Retinal pigment epithelial cell (primary cell): ENCODE results near the gene SH3PXD2B.

ENCODE experiments used
- DNase-seq: peaks from one replicate; pipeline ENCODE4 v3.0.0-alpha.2; 2010; ENCODE audit warnings: low read depth
- H3K4me3 ChIP-seq: 2 replicates; pipeline ENCODE4 v1.5.1; 2011; ENCODE audit warnings: mild to moderate bottlenecking, low read length, control low read depth, moderate library complexity
- TF ChIP-seq, protein P1 (sequence below): conservative IDR thresholded peaks from 2 replicates; pipeline ENCODE4 v1.5.1; 2011; ENCODE audit warnings: low read depth, low read length, control low read depth, inconsistent platforms

The SH3PXD2B gene

DNA sequence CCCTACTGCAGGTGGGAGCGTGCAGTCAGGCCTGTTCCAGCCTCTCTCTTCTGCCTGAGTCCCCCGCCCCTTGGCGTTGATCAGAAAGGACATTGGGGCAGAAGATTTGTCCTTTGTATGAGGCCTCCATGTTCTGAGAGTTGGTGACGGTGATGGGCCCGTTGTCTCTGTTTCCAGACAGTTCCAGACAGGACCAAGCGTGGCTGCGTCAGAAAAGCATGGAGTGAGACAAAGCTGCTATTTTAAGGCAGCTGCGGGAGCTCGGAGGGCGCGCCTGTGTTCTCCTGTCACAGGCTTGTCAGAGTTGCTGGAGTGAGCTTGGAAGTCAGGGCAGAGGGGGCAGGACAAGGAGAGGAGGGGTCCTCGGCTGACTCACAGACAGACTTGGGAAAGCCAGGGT lies 32.1 kb upstream of the SH3PXD2B start:
- TF ChIP-seq, protein P1, sequence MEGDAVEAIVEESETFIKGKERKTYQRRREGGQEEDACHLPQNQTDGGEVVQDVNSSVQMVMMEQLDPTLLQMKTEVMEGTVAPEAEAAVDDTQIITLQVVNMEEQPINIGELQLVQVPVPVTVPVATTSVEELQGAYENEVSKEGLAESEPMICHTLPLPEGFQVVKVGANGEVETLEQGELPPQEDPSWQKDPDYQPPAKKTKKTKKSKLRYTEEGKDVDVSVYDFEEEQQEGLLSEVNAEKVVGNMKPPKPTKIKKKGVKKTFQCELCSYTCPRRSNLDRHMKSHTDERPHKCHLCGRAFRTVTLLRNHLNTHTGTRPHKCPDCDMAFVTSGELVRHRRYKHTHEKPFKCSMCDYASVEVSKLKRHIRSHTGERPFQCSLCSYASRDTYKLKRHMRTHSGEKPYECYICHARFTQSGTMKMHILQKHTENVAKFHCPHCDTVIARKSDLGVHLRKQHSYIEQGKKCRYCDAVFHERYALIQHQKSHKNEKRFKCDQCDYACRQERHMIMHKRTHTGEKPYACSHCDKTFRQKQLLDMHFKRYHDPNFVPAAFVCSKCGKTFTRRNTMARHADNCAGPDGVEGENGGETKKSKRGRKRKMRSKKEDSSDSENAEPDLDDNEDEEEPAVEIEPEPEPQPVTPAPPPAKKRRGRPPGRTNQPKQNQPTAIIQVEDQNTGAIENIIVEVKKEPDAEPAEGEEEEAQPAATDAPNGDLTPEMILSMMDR = no peak
- DNase-seq = no peak
- H3K4me3 ChIP-seq = no peak overlapping the region

- TF ChIP-seq, protein P1 = no peak
- H3K4me3 ChIP-seq = no peak overlapping the region
- DNase-seq = no peak
Measured at GRCh38 chr5:172485511-172486202, 31.3 kb upstream of the SH3PXD2B start.

DNA sequence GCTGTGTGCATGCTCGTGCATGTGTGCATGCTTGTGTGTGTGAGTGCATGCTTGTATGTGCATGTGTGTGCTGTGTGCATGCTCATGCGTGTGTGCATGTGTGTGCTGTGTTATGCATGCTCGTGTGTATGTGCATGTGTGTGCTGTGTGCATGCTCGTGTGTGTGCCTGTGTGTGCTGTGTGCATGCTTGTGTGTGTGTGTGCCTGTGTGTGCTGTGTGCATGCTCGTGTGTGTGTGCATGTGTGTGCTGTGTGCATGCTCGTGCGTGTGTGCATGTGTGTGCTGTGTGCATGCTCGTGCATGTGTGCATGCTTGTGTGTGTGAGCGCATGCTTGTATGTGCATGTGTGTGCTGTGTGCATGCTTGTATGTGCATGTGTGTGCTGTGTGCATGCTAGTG lies 30.3 kb upstream of the SH3PXD2B start:
- TF ChIP-seq, protein P1 = no peak
- DNase-seq = no peak
- no peak overlapping the region for H3K4me3 ChIP-seq

DNA sequence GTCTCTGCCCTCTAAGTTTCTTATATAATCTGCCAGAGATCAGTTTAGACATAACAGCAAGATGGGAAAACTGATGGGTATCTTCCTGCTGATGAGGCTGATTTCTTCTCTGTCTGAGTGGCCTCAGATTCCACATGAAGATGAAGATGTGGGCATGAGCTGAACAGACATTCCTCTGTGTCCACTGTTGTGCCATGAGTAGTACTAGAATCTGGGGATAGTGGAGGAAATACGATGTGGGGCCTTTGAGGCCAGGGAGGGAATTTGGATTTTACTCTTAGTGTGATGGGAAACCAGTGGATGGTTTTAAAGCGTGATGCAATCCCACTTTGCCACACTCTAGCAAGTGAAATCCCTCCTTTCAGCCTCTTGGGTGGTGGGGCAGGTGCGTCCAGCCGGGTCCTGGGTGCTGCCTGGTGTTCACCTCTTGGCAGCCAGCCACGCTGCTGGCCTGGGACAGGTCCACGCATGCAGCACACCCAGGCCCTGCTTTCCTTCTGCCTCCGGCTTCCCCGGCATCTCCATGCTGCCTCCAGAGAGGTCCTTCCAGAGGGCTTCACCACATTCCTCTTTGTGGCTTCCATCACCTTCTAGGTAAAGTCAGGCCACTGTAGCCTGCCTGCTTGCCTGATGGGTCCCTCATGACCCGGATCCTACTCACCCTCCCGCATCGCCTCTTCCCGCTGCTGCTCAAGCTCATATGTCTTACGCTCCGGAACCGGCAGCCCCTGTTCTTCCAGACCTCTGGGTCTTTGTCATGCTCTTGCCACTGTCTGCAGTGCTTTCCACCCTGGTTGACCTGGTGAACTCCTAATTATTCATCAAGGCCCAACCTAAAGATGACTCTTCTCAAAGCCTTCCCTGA lies 28.1 kb upstream of the SH3PXD2B start:
- no peak overlapping the region for H3K4me3 ChIP-seq
- no peak for DNase-seq
- TF ChIP-seq, protein P1 = no peak

DNA sequence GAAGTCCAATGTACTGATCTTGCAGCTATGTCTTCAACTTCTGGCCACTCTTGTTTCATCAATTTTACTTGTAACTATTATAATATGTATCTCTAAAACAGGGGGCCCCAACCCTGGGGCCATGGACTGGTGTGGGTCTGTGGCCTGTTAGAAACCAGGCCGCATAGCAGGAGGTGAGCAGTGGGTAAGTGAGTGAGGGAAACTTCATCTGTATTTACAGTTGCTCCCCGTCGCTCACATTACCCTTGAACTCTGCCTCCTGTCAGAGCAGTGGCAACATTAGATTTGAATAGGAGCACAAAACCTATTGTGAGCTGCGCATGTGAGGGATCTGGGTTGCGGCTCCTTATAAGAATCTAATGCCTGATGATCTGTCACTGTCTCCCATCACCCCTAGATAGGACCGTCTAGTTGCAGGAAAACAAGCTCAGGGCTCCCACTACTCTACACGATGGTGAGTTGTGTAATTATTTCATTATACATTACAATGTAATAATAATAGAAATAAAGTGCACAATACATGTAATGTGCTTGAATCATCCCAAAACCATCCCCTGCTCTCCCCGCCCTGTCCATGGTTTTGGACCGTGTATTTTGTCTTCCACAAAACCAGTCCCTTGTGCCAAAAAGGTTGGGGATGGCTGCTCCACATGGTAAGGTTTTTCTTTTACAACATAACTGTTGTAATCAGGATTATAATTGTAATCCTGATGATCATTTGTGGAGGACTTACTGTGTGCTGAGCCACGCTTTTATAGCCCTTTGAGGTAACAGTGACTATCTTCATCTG lies 26.9 kb upstream of the SH3PXD2B start:
- TF ChIP-seq, protein P1 = no peak
- H3K4me3 ChIP-seq = no peak overlapping the region
- no peak for DNase-seq

- DNase-seq = no peak
- no peak overlapping the region for H3K4me3 ChIP-seq
- TF ChIP-seq, protein P1 = no peak
Measured at GRCh38 chr5:172479784-172480115, 25.4 kb upstream of the SH3PXD2B start.
